Stimulated activated CD4-positive, alpha-beta T cell treated with anti-CD3 and anti-CD28 coated beads, Interleukin-15, amount 100 ng/mL, for 24 hours (primary cell): Measurements from ENCODE around the gene TRIM32.
"Not testable (repeated sequence)": the region's sequence is repeated elsewhere in the genome, so short reads cannot be mapped to it uniquely, and the experiment has no call there.

Source experiments
- DNase-seq: peaks from one replicate; pipeline ENCODE4 v3.0.0-alpha.2; 2020

Gene TRIM32

DNA sequence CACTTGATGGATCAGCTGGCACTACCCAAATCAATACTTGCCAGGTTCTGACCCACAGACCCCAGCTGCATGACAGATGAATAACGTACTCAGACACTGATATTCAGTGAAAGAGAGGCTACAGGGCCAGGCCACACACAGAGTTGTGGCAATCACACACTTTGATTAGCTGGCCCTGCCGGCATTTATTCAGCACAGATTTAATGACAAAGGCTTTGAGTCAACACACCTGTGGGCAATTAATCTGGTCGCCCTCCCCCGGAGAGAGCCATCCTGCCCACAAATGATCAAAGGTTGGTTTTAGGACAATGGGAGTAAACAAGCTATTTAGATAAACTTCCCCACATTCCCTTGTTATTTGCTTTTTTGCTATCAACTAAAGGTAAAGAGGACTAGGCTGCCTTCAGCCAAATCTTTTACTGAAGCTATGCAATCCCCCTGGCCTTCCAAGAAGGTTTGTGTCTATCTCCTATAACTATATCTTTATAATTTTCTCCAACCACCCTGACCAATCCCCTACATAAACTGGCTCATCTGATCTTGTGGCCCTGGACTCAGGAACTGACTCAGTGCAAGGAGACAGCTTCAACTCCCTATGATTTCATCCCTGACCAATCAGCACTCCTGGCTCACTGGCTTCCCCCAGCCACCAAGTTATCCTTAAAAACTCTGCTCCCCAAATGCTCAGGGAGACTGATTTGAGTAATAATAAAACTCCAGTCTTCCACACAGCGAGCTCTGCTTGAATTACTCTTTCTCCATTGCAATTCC is 12.7 kb upstream of the TRIM32 start:
- DNase-seq: no peak

DNA sequence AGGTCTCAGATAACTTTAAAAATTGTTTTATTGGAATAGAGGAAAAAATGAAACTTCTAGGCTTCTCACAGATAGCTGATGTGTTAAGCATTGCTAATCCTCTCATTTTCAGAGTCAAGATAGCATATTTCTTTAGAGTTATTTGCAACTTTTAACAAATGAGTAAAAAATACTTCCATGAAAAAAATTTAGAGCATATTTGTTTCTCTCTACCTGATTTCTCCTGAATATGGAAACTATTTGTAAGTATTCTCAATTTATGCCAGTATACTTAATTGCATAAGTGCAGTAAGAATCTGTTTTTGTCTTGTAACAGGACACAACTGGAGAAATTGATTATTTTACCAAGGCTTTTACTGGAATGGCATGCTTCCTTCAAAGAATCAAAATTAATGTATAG is 3.6 kb upstream of the TRIM32 start:
- no peak for DNase-seq

DNA sequence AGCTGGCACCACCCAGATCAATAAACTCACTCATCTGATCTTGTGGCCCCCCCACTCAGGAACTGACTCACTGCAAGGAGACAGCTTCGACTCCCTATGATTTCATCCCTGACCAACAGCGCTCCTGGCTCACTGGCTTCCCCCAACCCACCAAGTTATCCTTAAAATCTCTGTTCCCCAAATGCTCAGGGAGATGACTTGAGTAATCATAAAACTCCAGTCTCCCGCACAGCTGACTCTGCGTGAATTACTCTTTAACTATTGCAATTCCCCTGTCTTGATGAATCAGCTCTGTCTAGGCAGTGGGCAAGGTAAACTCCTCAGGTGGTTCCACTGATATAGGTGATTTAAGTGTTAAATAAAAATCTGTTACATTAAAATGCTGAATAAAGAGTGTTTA is 1.9 kb upstream of the TRIM32 start:
- no peak for DNase-seq

DNA sequence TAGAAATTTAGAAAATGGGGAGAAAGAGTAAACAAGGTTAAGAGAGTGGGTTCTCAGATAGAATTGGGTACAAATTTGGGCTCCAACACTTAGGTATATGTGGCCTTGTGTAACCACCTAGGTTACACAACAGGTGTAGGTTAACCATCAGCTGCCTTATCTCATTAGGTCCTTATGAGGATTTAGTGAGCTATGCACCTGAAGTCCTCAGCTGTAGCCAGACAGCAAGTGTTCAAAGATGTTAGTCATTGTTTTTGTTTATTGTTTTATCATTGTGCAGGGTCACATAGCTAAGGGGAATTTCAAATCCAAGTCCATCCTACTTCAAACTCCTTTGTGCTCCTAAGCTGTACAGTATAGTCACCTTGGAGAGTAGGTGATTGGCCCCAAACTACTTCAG is 970 bp upstream of the TRIM32 start:
- no peak for DNase-seq

DNA sequence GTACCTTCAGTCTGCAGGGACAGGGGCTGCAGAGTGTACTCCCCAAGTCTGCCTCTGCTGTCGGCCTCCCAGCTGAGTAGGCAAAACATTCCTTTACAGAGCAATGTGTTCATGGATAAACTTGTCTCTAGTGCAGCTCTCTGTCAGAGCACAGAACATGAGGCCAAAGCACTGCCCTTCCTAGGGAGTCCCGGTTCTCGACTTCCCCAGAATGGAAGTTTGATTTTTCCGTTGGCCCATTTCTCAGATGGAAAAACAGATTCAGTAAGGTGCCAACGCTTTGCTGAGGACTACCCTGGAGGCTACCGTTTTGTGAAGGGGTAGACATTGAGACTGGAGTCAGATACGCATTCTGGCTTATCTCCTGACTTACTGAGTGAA is 422 bp upstream of the TRIM32 start:
- DNase-seq: no peak

DNA sequence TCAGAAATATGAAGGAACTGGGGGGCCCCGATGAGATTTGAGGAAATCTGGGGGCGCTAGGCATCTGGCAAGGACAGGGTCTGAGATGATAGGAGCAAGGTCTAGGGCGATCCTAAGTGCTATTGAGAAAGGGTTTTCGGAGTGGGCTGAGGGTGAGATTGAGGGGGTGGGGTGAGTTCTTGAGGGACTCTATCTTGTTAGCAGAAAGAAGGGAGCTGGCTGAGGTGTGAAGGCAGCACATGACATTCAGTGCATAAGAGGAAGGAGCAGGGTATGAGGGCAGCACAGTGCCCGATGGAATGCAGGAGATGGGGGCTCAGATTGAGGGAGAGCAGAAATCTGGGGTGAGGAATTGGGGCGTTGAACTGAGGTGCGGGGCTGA is 640 bp downstream of the TRIM32 start:
- DNase-seq: peak; percentile 6

DNA sequence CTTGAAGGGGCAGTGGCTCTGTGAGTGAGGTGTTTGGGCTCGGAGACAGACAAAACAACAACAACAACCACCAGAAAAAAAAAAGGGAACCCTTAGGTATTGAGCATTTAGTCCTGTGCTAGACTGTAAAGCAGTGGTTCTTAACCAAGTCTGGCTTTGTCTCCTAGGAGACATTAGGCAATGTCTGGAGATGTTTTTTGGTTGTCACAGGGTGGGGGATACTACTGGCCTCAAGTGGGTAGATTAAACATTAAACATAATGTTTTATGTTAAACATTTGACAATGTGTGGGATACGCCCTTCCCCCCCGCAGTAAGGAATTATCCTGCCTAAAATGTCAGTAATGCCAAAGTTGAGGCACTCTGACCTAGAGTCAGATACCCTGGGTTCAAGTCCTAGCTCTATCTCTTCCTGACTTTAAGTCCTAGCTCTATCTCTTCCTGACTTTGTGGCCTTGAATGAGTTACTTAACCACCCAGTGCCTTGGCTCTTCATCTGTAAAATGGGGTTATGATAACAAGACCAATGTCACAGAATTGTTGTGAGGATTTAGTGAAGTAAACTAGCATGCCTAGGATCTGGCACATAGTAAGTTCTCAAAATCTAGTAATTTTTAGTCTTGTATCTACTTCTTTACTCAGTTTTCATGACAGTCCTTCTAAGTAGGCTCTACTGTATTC is 1.8 kb downstream of the TRIM32 start:
- DNase-seq: no peak

DNA sequence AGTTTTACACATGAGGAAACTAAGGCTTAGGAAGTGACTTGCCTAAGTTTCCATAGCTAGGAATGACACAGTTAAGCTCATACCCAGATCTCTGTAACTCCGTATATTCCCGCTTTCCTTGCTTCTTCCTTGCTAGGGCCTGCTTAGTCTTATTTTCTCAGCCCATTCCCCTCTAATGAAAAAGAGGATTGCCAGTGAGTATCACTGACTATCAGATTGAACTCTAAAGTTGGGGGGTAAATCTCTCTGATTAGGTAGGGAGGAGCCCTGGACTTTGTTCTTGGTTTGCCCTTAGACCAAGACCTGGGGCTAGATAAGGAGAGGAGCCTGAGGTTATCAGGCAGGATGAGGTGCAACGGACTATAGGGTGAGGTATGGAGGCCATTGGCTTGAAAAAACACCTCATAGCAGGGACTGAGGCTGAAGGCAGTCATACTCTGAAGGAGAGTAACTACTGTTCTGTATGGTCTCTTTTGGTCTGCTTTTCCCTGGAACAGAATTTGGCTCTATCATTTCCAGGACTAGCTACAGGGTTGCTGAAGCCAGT is 2.5 kb downstream of the TRIM32 start:
- no peak for DNase-seq

DNA sequence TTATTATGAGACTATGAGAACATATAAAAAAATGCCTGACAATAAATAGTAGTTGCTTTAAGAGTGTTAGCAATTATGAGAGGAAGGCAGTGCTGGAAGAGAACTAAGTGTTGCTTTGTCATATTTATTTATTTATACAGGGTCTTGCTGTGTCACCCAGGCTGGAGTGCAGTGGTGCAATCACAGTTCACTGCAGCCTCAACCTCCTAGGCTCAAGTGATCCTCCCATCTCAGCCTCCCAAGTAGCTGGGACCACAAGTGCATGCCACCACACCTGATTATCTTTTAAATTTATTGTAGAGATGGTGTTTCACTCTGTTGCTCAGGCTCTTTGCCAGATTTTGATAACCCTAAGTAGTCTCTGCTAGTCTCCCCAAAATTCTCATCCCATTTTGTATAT is 3.7 kb downstream of the TRIM32 start:
- DNase-seq: not testable (repeated sequence)

DNA sequence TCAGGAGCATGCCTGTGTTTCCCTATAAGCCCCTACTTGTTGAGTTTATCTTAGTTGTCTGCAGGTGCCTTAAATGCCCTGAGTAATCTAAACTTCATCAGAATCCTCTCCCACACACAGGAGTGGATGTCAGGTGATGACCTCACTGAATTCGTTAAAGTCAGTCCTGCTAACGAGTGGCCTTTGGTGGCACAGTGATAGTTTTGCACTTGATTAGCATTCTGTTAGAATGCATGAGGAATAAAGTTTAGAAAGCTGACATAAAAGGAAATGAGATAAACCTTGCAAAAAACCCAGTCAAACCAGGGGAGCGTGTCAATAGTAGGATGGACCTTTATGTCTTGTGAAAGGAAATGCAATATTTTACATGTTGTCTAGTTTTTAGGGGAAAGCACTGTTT is 4.5 kb downstream of the TRIM32 start:
- DNase-seq: no peak

DNA sequence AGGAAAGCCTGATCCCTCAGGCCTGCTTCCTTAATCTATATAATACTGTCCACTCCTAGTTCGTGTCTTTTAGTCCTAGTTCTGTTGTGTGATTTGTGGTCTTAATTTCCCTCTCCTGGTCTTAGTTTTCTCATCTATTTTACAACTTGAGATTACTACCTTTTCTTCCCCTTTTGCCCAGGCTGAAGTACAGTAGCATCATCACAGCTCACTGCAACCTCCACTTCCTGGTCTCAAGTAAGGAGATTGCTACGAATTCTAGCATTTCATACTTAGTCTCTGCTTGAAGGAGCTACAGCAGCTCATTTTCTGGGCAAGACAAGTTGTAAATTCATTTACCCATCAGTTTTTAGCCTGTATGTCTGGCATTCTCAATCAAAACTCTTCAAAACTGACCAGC is 5.5 kb downstream of the TRIM32 start:
- DNase-seq: no peak

DNA sequence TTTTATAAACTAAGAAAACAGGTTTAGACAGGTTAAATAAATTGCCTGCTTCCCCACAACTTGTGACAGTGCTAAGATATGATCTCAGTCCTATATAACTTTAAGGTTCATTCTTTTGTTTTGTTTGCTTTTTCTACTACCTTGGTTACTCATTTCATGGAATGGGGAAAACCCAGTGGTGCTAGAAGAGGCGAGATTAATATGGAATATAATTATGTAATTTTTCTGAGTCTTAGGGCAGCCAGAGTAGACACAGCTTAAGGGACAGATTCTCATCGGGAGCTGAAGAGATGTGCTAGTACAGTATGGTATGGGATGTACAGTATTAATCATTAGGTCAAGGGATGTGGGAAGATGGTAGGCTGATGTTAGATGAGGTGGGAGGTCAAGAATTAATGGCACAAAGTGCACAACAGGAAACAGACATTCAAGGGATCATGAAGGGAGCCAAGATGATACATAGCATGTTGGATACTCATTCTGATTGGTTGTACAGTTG is 6.2 kb downstream of the TRIM32 start:
- DNase-seq: no peak

DNA sequence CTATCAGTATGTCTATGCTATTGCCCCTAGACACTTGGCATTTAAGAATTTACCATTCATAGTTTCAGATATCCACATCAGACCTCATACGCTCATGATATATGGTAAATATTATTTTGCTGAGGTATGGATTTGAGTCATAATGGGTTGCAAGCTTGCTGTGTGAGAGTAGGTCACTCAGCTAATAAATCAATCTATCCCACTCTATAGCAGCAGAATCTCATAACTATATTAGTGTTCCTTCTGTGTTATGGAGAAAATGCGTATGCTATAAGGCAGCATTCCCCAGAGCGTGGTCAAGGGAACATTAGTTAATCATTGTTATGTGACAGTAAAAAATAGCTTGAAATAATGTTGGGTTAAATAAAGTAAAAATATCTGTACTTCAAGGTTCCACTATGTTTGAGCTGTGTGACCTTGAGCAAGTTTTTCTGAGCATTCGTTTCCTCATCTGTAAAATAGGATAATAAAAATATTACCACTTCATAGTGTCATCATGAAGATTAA is 7.7 kb downstream of the TRIM32 start:
- no peak for DNase-seq

DNA sequence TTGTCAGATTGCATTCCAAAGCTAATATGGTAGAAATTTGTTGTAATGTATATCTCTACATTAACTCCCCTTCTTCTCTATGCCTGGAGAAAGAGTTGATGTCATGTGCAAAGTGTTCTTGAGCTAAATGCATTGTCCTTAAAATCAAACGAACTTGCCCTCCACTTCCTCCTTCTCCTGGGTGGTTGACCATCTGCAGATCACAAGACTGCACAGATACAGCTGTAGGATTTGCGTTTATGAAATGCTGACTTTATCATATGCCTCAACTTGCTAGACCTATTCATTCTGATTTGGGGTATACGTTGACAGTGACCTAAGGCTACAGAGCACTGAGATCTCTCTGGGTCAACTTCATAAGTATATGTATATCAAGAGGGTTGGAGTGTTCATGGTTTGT is 8.3 kb downstream of the TRIM32 start:
- no peak for DNase-seq

DNA sequence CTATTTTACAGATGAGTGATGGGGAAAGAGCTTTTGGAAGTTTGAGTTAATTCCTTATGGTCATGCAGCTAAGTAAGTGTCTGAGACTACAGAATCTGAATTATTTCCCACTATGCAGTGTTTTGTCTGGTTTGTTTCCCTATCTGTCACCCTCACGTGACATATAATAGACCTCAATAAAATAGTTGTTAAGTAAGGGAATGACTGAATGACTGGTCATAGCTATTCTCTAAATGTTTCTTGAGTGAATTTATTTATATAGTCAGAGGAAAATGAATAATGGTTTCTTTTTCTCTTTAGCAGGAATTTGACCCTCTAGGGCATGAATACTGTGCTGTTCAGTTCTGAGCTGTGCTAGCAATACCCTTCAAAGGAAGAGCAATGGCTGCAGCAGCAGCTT is 10.3 kb downstream of the TRIM32 start:
- DNase-seq: no peak

DNA sequence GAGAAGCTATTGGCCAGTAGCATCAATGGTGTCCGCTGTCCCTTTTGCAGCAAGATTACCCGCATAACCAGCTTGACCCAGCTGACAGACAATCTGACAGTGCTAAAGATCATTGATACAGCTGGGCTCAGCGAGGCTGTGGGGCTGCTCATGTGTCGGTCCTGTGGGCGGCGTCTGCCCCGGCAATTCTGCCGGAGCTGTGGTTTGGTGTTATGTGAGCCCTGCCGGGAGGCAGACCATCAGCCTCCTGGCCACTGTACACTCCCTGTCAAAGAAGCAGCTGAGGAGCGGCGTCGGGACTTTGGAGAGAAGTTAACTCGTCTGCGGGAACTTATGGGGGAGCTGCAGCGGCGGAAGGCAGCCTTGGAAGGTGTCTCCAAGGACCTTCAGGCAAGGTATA is 10.8 kb downstream of the TRIM32 start:
- DNase-seq: no peak

DNA sequence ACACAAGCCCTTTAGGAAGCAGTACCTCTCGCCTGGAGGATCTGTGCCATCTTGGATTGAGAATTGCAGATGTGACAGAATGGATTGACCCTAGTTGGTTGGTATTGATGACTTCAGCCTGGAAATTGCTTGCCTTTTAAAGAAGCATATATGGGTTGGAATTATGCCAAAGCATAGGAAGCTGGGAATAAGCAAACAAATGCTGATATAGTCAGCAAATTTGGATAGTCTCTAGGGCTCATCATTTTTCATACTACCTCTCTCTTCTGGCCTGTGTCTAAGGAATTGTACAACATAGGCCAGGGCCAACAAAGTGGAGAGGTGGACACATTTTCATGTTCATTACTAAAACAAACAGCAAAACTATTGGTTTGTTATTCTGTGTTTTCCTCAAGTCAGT is 13.2 kb downstream of the TRIM32 start:
- no peak for DNase-seq

DNA sequence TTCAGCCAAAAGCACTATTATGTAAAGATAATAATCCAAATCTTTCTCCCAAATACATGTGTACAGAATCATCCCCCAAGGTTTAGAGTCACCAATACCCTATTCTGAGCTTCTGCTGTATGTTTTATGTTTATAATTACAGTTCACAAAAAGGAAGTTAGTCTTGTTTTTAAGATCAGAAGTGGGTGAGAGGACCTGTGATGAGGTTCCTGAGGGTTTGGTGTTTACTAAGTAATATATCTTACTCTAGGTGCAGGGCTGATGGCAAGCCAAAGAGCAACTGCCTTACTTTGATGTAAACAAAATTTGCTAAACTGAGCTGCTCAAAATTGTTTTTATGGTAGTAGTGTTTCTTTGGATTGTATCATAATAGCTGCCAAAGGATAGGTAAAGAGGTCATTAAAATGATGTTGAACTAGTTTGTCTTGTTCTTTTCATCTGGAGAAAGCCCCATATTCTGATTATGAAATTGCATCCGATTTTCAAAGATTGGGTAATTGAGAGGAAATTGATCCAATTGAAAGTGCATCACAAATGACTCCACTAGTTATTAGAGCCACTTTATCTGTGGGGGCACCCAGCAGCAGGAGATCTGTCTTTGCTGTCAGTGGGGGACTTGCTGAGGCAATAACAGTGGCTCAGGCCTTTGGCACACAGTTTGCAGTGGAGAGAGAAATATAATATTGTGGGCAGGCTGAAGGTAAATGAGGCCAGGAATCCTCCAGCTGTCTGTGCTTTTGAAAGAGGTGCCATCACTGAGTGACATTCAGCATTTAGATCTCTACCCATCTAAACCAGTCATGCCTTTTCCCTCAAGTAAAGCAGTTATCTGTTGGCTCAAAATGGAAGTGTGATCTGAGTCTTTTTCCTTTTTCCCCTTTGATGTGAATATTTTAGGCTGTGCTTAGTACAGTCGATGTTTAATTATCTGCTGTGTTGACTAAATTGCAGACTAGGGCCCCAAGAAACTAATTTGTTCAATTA is 14.1 kb downstream of the TRIM32 start:
- no peak for DNase-seq

DNA sequence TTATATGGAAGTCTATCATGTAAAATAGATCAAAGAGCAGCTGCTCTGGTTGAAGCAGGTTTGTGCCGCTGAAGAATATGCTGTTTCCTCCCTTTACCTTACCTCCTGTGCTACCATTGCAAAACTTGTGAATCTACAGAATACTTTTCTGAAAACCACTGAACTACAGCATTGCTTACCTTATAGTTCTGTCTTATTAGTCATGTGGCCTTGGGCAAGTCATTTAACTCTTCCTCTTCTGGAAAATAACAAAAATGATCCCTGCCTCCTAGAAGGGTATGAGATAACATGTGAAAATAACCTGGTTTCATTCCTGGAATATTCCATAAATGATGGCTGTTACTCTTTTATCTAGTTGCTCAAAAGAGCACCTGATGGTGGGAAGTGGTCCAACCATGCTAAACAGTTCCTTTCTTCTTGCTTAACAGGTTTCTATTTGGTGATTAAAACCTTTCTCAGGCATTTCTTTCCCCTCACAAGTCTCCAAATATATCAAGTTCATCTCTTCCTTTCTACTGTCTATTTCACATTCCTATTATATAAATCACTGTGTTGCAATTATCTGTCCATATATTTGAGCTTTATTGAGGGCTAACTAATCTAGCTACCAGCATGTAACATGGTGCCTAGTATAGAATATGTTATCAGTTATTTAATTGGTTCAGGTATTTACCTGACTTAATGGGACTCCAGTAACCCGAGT is 15.0 kb downstream of the TRIM32 start:
- no peak for DNase-seq

DNA sequence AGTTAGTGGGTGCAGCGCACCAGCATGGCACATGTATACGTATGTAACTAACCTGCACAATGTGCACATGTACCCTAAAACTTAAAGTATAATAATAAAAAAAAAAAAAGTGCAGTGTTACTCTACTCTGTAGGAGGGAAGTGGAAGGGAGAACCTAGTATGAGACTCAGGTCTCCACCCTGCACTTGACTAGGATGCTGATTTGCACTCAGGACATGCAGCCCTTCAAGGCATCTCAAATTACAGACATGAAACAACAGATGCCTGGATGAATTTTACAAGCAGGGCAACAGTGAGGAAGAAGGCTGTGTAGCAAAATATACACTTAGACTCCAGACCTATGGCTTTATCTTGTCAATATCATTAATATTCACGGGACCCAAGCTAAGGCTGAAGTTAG is 16.5 kb downstream of the TRIM32 start:
- no peak for DNase-seq

DNA sequence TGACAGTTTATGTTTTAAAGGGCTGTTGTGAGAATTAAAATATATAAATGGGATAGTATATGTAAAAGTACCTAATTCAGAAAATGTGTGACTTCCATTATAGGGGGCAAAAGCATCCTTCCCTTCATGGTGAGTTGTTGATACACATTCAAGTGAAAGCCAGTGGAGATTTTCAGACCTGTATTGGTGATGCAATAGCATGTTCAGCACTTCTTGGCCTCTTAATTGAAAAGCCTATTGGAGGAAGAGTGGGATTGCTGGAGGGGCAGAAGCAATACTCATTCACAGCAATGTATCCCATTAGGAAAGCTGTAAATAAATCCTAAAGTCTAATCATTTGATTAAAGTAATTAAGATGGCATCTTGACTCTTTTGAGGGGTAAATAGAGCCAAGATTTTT is 17.4 kb downstream of the TRIM32 start:
- DNase-seq: no peak

DNA sequence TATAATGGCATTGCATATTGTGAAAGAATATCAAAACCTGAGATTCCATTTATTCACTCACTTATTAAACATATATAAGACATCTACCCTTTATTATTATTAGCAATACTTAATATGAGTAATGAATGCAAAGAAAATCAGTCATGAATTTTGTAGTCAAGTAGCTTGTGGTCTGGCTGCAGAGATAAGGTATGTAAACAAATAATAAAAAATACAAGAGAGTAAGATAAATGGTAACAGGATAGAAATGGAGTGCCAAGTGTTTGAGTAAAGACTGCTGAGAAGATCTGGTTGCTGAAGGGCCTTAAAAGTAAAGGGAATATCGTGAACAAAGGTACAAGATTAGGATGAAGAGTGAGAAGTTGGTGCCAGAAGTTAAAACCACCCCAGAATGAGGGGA is 18.4 kb downstream of the TRIM32 start:
- DNase-seq: no peak
